NCI-H2227 (cell line): Measurements from ENCODE around the gene KLHDC4.

Source experiments
- DNase-seq: peaks from one replicate; lab custom pipeline; 2025; ENCODE audit not compliant: unreplicated experiment; lab: John Stamatoyannopoulos, UW

The KLHDC4 gene

DNA sequence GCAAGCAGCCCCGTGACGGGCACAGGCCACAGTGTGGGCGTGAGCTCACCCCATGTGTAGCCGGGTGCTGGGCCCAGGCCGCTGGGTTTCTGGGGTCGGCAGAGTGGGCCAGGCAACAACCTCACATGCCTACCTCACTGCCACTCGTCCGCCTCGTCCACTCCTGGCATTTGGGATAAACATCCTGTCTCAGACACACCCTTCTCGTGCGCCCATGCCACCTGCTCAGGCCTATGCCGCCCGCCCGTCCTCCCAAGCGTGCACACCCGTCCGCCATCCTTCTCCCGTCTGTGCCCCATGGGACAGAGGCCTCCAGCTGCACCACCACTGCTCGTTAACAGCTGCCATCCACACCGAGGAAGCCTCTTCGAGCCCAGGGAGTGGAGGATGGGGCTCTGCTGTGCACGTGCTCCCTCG, 64.3 kb downstream of the KLHDC4 start:
- DNase-seq, result no peak

DNA sequence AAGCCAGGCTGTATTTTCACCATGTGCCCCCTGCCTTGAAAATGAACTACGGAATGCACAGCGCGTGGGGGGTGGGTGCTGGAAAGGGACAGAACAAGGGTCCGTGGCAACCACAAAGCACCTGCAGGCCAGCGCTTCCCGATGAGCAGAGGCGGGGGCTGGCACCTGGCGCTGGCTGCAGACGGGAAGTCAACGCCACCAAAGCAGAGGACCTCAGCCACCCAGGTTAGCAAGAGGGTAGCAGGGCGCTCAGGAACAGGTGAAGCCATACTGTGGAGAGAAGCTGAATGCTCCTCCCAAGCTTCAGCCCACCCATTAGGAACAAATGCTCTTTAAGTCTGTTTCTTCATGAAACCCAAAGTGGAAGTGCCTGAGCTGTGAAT, 64.7 kb downstream of the KLHDC4 start:
- no peak for DNase-seq

DNA sequence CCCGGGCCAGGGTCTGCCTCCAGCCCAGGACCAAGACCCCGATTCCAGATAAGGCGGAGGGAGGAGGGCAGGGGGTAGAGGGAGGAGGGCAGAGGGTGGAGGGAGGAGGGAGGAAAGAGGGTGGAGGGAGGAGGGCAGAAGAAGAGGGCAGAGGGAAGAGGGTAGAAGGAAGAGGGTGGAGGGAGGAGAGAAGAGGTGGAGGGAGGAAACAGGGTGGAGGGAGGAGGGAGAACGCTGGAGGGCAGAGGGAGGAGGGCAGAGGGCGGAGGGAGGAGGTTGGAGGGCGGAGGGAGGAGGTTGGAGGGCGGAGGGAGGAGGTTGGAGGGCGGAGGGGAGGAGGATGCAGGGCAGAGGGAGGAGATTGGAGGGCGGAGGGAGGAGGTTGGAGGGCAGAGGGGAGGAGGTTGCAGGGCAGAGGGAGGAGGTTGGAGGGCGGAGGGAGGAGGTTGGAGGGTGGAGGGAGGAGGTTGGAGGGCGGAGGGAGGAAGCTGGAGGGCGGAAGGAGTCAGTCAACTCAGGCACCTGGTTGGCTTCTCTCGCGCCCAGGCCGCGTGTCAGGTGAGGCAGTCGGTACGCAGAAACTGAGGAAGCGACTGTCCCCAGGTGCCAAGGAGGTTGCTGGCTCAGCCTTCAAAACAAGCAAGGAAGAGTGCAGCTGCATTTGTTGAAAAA, 65.2 kb downstream of the KLHDC4 start:
- no peak for DNase-seq

DNA sequence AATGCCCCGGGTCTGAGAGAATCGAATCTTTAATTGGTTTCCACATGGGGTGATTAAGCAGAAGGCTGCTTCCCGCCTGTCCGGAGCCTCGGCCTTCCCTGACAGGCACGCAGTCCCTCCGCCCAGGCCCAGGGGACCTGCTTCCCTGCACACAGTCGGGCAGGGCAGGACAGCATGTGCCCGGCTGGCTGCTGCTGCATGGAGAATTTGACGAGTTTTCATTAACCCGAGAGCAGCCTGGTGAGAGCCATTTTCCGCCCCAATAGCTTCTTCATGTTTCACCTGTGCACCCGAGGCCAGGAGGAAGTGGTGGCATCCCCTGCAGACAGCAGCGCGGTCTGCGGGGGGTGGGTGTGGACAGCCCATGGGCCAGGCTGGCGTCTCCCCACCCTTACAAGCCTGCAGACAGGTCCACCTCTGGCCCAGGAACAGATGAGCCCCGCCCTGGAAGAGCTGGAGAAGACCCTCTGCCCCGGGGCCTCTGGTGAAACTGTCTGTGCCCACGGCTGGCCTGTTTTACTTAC, 67.0 kb downstream of the KLHDC4 start:
- DNase-seq, result no peak

DNA sequence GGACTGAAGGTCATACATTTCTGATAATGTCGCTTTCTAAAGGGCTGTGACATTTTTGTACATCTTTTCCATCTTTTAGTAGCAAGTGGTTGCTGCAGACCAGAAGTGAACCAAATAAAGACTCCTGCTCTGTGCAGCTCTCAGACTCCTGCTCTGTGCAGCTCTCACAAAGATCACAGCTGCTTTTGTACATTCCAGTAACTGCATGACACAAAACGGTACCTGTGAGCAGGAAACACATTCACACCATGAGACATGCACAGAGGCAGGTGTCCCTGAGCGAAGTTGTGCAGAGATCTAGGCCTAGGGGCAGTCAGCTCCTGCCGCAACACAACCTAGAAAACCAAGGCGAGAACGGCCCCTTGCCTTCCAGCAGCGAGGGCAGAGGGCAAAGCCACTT, 67.5 kb downstream of the KLHDC4 start:
- DNase-seq, result no peak

DNA sequence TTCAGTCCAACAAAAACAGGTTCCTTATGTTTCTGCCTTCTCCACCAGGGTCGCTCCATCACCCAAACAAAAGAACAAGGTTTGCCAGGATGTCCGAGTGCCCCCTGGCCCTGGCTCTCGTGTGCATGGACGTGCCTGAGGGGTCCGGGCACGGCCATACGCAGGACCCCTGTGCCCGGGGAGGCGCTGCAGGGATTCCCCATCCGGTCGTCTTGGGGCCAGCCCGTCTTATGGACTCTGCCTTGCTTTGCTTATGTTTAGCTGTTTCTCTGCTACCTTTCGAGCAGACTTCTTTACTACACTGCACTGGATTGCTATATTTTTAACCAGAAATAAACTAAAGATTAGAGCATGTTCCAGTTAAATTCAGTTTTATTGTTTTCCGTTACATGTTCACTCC, 68.0 kb downstream of the KLHDC4 start:
- DNase-seq, result no peak

DNA sequence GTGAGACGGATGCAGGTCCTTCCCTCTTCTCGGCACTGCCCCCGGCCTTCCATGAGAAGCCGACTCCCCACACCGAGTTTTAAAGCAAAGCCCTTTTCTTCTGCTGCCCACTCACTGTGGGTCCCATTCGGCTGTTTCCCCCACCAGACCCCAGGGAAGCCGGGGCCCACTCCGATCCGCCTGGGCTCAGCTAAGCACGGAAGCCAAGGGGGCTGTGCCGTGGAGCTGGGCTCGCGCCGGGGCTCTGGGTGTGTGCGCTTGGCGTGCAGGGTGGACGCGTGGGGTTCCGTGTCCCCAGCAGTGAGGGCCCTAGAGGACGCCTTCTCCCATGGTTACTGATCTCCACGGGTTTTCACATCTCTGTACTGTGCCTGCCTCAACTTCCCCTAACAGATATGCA, 68.5 kb downstream of the KLHDC4 start:
- no peak for DNase-seq

DNA sequence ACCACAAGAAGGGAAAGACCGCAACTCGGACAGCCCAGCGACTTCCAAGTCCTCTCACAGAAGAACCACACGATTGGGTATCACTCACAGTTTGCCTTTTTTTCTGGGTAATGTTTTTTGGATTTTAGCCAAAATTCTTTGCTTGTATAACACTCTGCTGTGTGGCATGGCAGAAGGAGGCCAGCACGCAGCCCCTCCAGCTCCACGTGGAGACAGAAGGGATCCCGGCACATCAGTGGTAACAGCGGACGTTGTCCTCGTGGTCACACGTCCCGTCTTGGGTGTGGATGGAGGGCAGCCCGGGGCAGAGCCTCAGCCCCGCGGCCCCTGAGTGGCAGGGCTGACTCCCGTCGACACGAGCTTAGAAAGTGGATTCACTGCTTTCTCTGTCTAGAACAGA, 69.1 kb downstream of the KLHDC4 start:
- DNase-seq, result no peak

DNA sequence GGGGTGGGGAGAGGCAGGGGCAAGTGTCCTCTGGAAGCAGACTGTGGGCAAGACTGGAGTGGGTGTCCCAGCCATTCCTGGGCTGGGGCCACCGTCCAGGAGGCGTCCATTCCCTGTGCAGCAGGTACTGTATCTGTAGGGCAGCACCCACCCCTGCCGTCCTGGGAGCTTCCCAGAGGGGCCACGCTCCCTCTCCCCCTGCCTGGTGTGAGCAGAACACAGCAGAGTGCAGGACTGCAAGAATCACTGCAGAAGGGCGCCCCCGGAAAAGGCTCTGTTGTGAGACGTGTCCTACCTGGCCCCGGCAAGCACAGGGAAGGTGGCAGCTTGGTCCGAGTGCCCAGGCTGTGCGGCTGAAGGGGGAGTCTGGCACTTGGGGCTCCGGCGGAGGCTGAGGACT, 70.3 kb downstream of the KLHDC4 start:
- no peak for DNase-seq

DNA sequence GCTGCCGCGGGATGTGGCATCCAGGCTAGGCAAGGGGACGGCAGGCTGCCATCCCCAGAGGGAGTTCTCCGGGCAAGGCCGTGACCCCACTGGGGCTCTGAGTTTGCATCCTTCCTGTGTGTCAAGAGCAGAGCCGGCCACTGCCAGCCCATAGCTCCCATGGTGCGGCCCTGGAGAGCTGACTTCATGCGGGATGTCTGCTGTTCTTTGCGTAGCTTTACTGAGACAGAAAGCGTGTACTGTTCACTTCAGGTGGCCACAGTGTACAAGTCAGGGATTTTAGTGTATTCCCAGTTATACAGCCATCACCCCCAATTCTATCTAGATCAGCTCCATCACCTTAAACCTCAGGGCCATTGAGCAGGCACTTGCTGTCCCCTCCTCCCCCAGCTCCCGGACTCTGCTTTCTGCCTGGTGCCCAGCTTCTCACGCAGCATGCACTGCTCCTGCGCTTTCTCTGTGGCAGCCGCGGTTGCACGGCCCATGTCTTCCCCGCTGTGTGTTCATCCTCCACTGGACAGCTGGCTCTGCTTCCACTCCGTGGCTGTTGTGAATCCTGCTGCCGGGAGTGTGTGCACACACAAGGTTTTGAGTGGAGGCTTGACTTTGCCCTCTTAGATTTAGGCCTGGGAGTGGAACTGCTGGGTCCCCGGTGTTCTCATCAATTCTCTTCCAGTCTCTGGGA, 71.2 kb downstream of the KLHDC4 start:
- DNase-seq, result no peak

DNA sequence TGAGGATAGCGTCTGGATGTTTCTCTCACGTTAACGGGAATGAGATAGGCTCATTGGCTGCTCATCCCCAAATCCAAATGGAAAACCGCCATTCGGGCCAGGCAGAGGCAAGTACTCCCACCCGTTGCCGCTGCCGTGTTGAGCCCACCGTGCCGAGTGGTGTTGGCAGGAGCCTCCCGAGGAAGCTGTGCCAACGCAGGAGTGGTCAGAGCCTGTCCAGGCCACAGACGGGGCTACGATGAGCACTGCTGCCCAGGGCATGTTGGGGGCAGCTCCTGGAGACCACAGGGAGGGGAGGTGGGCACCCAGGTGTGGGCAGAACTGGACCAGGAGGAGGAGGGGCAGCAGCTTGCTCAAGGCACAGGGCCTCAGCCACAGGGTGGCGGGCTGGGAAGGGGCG, 72.0 kb downstream of the KLHDC4 start:
- no peak for DNase-seq

DNA sequence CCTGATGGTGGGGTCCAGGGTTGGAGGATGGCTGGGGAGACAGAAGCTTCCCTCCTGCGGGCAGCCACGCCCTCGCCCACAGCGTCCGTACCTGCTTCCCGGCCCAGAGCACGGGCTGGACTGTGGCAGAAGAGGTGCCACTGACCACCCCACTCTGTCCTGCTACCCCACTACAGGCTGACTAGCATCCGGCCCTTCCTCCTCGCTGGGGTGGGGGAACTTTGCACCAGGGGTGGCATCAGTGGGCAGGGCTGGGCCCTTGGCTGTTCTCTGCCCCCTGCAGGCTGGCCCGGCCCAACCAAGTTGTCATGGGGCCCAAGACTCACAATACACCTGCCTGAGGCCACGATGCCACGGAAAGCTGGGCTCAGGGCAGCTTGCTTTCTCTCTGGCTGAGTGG, 73.0 kb downstream of the KLHDC4 start:
- DNase-seq, result no peak

DNA sequence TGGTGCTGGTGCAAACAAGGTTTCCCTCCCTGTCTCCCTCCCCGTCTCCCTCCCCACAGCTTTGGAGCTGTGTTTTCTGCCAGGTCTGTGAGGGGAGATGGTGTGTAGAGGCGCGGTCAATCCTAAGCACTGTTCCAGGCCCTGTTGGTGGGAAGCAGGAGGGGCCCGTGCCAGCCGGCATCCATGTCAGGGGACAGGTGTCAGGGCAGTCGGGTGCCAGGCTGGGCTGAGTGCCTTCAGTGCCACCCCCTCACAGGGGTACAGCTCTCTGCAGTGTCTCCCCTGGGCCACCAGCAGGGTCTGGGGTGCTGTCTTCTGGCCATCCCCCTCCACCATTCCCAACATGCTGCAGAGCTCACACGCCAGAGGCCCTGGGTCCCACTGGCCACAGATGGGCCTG, 73.6 kb downstream of the KLHDC4 start:
- DNase-seq, result no peak

DNA sequence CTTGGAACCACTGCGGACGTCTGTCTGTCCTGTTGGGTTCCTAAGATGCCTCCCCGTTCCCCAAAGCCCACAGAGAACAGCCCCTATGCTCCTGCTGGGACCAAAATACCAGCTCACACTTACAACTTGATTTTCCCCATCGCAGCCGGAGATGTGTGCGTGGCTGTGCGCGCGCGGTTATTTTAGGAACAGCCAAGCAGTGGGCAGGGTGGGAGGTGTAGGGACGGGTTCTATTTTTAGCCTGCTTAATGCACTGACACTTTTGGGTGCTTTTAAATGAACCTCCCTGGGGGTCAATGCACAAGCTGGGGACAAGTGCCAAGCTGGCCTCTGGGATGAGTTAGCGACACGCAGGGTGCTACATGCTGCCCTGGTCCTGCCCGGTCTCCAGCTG, 74.1 kb downstream of the KLHDC4 start:
- DNase-seq, result no peak

DNA sequence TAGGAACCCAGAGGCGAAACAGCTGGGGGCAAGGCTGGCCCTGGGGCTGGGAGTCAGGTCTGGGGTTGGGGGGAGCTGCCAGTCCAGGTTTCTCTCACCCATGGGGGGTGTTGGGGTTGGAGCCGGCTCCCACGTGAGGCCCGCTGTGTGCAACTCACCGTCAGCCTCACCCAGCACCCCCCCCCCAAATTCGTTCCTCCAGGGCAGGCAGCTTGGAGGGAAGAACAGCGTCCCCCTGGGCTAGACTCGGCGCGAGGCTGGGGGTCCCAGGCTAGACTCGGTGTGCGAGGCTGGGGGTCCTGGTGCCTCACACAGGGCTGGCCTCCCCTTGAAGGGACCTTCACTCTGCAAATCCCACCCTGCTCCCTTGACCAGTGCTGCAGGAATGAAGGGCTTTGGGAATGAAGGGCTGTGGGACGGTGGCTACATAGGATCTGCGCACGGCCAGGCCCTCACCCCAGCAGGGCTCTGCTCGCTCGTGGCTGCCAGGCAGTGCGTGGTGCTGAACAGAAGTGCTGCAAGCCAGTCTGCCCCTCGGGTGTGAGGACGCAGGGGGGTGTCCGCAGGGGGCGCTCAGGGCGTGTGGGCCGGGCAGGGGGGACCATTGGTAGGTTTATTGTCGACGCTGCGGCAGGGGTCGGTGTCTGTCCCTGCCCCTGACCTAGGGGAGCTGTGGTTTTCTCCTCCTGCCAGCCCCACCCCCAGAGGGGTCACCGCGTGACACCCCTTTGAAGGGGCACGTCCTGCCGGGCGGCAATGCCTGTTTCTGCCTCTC, 74.7 kb downstream of the KLHDC4 start:
- no peak for DNase-seq

DNA sequence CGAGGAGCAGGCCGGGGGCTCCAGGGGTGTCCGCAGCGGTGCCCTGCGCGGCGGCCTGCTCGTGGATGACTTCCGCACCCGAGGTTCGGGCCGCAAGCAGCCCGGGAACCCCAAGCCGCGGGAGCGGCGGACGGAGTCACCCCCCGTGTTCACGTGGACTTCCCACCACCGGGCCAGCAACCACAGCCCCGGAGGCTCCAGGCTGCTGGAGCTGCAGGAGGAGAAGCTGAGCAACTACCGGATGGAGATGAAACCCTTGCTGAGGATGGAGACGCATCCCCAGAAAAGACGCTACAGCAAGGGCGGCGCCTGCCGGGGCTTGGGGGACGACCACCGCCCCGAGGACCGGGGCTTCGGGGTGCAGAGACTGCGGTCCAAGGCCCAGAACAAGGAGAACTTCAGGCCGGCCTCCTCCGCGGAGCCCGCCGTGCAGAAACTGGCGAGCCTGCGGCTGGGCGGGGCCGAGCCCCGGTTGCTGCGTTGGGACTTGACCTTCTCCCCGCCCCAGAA, 75.8 kb downstream of the KLHDC4 start:
- DNase-seq, result no peak

DNA sequence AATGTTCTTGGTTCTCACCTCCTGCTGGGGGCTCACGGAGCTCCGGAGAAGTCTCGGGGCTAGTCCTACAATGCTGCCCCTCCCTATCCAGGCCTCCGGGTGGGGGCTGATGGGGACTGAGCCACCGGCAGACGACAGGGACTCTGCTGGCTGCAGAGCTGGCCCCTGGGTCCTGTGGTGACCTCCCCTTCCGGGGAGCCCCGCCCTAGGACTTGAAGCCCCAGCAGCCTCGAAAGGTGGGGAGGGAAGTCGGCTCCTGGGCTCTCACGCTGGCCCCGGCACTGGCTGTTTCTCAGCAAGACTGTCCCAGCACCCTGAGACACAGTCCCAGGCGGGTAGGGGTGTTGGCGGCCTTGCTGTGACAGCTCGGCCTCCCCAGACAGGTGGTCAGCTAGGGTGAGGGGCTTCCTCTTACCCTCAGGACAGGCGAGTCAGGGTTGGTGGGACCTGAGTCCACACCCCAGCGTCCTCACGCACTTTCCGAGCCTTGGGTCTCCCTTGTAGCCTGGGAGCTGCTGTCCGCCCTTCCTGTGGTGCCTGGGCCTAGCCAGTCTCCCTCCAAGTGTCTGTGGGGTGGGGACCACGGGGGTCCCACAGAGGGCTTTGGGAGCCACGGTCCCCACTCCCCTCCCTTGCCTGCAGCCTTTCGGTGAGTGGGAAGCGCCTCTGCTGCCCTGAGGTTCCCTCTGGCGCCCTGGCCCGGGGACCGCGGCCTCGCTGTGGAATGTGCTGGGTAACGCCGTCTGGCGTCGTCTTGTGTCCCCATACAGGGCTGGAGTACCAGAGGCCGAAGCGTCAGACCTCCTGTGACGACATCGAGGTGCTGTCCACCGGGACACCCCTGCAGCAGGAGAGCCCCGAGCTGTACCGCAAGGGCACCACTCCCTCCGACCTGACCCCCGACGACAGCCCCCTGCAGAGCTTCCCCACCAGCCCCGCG, 76.6 kb downstream of the KLHDC4 start:
- DNase-seq, result no peak

DNA sequence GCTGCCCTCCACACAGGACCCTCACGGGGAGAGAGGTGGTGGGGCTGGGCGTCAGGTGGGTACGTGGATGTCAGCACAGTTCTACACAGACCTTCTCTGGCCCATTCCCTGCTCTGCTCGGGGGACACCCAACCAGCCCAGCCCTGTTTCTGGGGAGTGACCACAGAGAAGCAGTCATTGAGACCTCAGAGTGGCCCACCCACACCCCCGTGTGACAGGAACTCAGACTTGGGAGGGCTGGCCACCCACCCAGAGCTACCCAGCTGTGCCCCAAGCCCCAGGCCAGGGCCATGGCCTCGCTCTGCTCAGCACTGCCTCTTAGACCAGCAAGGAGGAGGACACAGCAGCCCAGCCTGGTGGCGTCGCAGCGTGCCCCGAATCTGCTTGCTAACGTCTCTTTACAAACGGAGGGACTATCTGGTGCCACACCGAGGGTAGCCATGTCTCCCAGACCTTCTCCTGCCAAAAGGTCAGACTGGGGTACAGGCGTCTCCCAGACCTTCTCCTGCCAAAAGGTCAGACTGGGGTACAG, 77.7 kb downstream of the KLHDC4 start:
- DNase-seq, result no peak

DNA sequence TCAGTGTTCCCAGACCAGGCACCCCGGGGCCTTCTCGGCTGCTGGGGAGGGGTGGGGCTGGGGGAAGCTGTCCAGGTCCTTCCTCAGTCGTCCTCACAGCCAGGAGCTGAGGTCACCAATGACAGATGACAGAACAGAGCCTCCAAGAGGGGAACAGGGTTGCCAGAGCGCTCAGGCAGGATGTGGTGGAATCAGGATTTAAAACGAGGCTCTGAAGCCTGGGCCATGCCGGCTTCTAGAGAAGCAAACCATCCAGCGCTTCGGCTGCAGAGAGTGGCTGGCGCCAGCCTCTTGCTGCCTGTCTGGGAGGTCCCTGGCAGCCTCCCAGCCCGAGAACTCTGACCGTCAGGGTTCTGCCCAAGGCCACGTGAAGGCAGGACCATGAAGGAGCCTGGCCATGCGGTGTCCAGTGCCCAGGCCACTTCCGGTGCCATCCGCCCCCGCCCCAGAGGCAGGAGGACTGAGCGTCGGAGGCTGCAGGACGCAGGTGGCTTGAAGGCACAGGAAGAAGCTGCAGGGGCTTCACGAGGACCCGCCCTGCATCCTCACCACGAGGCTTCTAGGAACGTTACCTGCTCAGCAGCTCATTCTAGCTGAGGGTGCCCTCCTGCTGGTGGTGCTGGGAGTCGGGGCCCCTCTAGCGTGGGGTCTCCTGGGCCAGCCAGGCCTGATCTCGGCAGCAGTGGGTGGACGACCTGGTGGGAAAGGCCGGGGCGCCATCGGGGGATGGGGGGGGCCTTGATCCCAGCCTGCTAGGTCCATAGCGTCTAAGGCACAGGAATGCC, 78.5 kb downstream of the KLHDC4 start:
- no peak for DNase-seq

DNA sequence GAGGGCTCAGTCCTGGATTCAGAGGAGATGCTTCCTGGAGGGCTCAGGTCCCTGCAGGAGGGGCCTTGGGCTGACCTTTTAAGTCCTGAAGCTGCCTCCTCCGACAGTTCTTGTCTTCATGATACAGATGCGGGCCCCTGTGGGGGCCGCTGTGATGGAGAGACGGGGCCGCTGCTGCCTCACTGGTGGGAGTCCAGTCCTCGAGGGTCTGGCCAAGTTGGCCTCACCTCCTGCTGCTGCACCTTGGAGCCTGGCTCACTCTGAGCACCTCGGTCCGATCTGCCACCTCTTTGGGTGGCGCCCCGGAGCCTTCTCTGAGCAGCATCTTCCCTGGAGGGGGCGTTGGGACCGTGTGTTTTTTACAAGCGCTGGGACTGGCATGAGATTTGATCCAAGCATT, 79.1 kb downstream of the KLHDC4 start:
- DNase-seq, result no peak
